ENCODE data around the gene AATF. TPM values are rescaled to one million over a fixed set of nuclear protein-coding genes. Genes with fewer than 3 reads are reported as not detected.

The AATF gene
- total RNA-seq, 1 donor from 2014 or later = 32.5 TPM

GRCh38 chr17:37041932-37042331 lies 93.2 kb downstream of the AATF start:
- DNase-seq (ENCODE audit: low read depth, low spot score) = no peak

- no peak for DNase-seq (ENCODE audit: low read depth, low spot score)
Observed at GRCh38 chr17:37043201-37043600, 94.4 kb downstream of the AATF start.

GRCh38 chr17:37045351-37045922 lies 96.7 kb downstream of the AATF start:
- no peak for DNase-seq (ENCODE audit: low read depth, low spot score)

GRCh38 chr17:37047631-37048104 lies 98.9 kb downstream of the AATF start:
- peak; percentile 44 for DNase-seq (ENCODE audit: low read depth, low spot score)

- DNase-seq (ENCODE audit: low read depth, low spot score) = no peak
Observed at GRCh38 chr17:37048811-37049210, 100.1 kb downstream of the AATF start.

- DNase-seq (ENCODE audit: low read depth, low spot score) = no peak
Observed at GRCh38 chr17:37050920-37051319, 102.2 kb downstream of the AATF start.

GRCh38 chr17:37051381-37051780 lies 102.6 kb downstream of the AATF start:
- DNase-seq (ENCODE audit: low read depth, low spot score) = no peak

- no peak for DNase-seq (ENCODE audit: low read depth, low spot score)
Observed at GRCh38 chr17:37051833-37052232, 103.1 kb downstream of the AATF start.

GRCh38 chr17:37052450-37052849 lies 103.7 kb downstream of the AATF start:
- DNase-seq (ENCODE audit: low read depth, low spot score) = no peak

- DNase-seq (ENCODE audit: low read depth, low spot score) = no peak
Observed at GRCh38 chr17:37054894-37055293, 106.1 kb downstream of the AATF start.

- no peak for DNase-seq (ENCODE audit: low read depth, low spot score)
Observed at GRCh38 chr17:37056622-37057021, 107.9 kb downstream of the AATF start.

GRCh38 chr17:37059493-37059892 lies 110.7 kb downstream of the AATF start:
- no peak for DNase-seq (ENCODE audit: low read depth, low spot score)

- no peak for DNase-seq (ENCODE audit: low read depth, low spot score)
Observed at GRCh38 chr17:37060094-37060493, 111.3 kb downstream of the AATF start.

GRCh38 chr17:37060928-37061327 lies 112.2 kb downstream of the AATF start:
- DNase-seq (ENCODE audit: low read depth, low spot score) = no peak

- DNase-seq (ENCODE audit: low read depth, low spot score) = no peak
Observed at GRCh38 chr17:37062021-37062420, 113.3 kb downstream of the AATF start.

- no peak for DNase-seq (ENCODE audit: low read depth, low spot score)
Observed at GRCh38 chr17:37064206-37064605, 115.5 kb downstream of the AATF start.

GRCh38 chr17:37064956-37065355 lies 116.2 kb downstream of the AATF start:
- no peak for DNase-seq (ENCODE audit: low read depth, low spot score)

GRCh38 chr17:37065486-37066321 lies 117.0 kb downstream of the AATF start:
- DNase-seq (ENCODE audit: low read depth, low spot score) = no peak

- DNase-seq (ENCODE audit: low read depth, low spot score) = no peak
Observed at GRCh38 chr17:37066322-37067255, 117.8 kb downstream of the AATF start.

GRCh38 chr17:37067555-37068111 lies 118.9 kb downstream of the AATF start:
- peak; percentile 33 for DNase-seq (ENCODE audit: low read depth, low spot score)

- no peak for DNase-seq (ENCODE audit: low read depth, low spot score)
Observed at GRCh38 chr17:37068266-37068665, 119.5 kb downstream of the AATF start.
